GM19468 (cell line): ENCODE results near the gene OR7G2.

Experiments used
- ATAC-seq: cut with Tn5 transposase; IDR thresholded peaks from one replicate; pipeline ENCODE4 v1.9.1; 2021; ENCODE audit warnings: mild to moderate bottlenecking, moderate library complexity, moderate number of reproducible peaks; ENCODE audit not compliant: unreplicated experiment; ENCODE audit errors: extremely low read depth

The OR7G2 gene

GRCh38 chr19:9107375-9107774, at the start of gene OR7G2:
TSS of gene OR7G2 (minus strand) at chr19:9107475. CDS start at chr19:9103243, 4,232 bp downstream.
- ATAC-seq, result no peak

DNA sequence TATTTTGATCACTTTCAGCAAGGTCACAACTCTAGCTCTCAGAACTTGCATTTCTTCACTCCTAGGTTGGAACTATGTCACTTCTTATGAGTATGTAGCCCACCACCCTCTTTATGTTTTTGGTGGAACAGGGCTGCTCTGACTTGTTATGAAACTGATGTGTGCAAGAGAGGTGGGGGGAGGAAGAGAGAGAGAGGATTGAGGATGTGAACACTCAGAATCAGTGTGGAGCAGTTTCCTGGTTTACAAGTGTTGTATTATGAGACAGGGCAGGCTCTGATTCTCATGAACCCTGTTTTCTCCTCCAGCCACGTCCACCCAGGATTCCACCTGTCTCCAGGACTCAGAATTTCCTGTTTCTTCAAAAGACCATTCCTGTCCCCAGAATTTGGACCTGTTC, 49.0 kb upstream of the OR7G2 start:
- ATAC-seq, result no peak

DNA sequence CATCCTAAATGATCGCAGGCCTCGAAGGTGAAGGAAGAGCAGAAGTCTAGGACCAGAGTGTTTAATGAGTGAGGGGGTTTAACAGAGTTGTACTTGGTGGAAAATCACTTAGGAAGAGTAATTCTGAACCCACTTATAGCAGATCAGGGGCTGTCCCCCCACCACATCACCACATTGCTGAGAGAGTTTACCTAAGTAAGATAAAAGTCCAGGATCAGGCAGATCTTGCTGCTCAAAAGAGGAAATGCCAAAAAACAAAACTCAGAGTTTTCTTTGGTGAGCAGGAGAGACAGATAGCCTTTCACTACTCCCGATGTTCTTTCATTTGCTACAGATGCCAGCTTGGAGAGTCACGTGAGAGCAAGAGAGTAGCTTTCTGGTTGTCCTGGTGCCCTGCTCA, 48.3 kb upstream of the OR7G2 start:
- ATAC-seq, result no peak

DNA sequence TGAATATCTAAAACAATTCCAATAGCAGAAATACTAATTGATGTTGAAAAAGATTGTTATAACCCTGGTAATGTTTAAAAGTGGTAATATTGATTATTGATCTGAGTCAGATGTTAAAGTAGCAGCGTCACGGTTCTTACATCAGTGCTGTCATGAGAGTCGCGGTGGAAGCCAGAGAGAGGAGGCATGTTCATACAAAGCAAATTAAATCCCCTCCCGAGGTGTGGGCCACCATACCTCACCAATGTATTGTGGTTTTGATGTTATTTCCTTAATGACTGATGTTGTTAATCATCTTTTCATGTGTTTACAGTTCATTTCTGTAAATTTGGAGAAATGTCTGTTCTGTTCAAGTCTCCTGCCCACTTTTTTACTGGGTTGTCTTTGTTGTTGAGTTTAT, 44.1 kb upstream of the OR7G2 start:
- ATAC-seq, result no peak

GRCh38 chr19:9150650-9151049, 43.4 kb upstream of the OR7G2 start:
- no peak for ATAC-seq

DNA sequence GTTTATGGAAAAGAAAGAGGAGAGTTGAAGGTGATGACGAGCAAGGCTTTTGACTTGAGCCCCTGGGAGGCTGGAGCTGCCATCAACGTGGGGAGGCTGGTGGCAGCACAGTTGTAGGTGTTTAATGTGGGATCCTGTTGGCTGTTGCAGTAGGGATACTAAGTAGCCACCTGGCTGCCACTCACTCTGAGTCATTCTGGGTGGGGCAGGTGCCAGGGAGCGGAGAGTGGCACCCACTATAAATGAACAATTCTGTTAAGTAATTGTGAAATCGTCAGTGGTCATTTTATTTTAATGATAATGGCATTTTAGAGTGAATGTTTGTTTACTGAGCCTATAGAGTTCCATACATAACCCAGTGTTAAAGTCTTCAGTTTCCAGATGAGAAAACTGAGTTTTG, 42.7 kb upstream of the OR7G2 start:
- ATAC-seq, result no peak

- no peak for ATAC-seq
These were observed 41.4 kb upstream of the OR7G2 start for GRCh38 chr19:9148697-9149096.

GRCh38 chr19:9146882-9147281, 39.6 kb upstream of the OR7G2 start:
- ATAC-seq, result no peak

DNA sequence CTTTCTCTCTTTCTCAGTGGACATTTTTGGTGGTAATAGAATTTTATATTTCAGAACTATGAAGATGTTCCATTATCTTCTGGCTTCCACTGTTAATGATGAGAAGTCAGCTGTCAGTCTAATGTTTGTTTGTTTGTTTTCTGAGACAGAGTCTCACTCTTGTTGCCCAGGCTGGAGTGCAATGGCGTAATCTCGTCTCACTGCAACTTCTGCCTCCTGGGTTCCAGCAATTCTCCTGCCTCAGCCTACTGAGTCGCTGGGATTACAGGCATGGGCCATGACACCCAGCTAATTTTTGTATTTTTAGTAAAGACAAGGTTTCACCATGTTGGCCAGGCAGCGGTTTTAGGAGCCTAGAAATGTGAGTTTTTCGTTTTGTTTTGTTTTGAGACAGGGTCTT, 37.6 kb upstream of the OR7G2 start:
- no peak for ATAC-seq

DNA sequence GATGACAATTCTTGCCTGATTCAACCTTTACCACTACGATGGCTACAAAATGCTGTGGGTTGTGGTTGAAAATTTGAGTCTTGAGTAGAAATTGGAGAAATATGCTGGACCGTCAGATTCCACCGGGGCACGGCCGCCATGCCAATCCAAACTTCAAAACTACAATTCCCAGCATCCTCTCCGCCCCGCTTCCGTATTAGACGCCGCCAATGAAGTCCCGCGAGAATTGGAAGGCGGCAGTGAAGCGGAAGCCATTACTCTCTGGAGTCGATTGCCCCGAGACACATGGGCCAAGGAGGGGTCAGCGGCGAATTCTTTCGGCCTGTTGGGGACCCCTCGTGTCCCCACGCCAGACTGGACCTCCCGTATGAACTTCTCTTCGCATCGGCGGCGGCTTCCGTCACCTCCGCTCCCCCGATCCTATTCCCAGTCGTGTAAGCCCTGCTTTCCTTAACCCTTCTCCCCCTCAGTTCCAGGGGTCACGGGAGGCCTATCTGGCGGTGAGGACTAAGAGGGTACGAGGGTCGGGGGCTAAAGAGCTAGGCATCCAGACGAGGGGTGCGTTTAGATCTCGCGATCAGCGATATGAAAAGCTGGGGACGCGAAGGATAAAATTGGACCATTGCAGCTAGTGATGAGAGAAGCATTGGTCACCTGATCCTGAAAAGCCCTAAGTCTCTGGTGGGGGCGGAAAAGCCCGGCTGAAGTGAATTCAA, 33.0 kb upstream of the OR7G2 start, which contains the start of gene ZNF317:
ZNF317 (plus strand) TSS at position 239 of the 716 bp plus-strand sequence. CDS start 15,620 bp downstream, outside the sequence.
- peak; percentile 74 for ATAC-seq

GRCh38 chr19:9139609-9140158, 32.4 kb upstream of the OR7G2 start:
- ATAC-seq, result no peak

GRCh38 chr19:9132422-9132821, 25.1 kb upstream of the OR7G2 start:
- no peak for ATAC-seq

DNA sequence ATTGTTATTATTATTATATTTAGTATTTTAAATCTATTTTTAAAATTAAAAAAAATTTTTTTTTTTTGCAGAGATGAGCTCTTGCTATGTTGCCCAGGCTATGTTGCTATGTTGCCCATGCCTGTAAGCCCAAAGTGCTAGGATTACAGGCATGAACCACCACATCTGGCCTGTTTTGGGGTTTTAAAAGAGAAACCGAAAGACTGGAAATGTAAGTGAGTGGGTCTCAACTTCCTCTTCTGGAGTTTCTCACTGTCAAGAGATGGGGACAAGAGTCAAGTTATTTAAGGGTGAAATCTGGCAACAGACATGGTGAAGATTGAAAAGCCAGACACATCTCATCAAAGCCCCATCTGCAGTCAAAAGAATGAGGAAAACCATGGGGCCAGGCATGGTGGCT, 23.7 kb upstream of the OR7G2 start:
- no peak for ATAC-seq

DNA sequence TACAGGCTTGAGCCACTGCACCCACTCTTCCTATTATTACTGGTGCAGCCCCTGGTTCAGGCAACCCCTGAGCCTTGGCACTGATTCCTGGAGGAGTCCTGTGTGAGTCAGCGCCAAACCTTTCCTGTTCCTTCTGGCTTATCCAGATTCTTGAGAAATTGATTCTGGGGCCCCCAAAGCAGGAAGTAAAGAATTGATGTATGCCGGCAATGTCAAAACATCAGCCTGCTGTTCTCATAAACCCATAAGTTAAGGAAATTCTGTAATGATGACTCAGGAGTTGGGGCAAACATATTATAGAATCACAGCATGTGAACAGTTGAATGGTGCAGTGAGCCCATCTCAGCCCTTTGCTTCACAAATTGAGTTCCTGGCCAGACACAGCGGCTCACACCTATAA, 20.9 kb upstream of the OR7G2 start:
- no peak for ATAC-seq

DNA sequence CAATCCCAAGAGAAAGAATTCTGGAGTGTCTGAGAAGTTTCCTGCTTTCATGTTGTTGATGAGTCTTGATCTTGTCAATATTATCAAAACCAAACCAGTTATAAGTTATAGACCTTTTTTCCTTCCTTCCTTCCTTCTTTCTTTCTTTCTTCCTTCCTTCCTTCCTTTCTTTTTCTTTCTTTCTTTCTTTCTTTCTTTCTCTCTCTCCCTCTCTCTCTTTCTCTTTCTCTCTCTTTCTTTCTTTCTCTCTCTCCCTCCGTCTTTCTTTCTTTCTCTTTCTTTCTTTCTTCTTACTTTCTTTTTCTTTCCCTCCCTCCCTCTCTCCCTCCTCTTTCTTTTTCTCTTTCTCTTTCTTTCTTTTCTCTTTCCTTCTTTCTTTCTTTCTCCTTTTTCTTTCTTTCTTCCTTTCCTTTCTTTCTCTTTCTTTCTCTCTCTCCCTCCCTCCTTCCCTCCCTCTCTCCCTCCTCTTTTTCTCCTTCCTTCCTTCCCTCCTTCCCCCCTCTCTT, 19.7 kb upstream of the OR7G2 start, which contains the start of gene OR7G3:
OR7G3 (minus strand) TSS at position 51 of the 506 bp plus-strand sequence; CDS start at position 51, 0 bp downstream.
- no peak for ATAC-seq

DNA sequence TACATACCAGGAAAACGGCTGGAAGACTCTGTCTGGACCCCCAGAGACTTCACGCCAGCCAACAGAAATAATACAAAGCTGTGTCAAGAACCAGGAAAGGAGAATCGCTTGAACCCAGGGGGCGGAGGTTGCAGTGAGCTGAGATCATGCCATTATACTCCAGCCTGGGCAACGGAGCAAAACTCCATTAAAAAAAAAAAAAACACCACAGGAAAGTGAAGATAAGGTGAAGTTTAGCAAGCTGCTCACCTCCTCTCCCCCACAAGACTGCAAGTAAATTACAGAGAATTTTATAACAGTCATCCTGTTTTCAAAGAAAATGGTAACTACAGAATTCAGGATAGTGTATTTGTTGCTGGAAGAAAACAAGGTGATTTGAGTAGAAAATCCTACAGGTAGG, 9.3 kb upstream of the OR7G2 start:
- ATAC-seq, result no peak

DNA sequence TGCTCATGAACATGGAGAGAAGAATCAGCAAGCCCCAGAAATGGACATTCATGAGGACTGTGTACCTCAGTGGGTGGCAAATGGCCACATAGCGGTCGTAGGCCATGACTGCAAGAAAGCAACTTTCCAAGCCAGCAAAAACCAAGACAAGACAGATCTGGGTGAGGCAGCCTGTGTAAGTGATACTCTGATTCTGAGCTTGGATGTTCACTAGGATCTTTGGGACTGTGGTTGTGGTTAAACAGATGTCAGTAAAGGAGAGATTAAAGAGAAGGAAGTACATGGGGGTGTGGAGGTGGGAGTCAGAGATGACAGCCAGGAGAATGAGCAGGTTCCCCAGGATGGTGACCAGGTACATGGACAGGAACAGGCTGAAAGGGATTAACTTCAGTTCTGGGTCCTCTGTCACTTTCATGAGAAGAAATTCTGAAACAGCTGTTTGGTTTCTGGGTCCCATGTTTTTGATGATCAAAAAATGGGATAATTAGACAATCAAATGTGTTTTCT, 8.1 kb upstream of the OR7G2 start, which contains the start of gene OR7G1:
OR7G1 (minus strand) TSS at position 457 of the 507 bp plus-strand sequence; CDS start at position 457, 0 bp downstream.
- ATAC-seq, result no peak

DNA sequence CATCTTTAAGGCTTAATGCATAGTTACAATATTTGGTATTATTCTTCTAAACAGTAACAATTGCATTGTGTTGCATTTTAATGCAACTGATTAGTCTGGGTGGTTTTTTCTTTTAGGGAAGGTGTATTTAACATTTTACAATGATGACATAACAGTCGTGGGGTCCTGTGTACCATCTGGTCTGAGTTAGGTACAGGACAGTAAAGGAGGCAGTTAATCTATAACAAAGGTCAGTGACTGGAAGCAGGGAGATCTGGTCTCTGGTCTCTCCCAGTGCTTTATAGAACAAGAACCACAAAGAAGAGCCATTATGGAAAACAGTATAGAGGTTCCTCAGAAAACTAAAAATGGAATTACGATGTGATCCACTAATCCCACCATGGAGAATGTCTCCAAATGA, 2.7 kb upstream of the OR7G2 start:
- ATAC-seq, result no peak

GRCh38 chr19:9086761-9087160, 20.5 kb downstream of the OR7G2 start, which contains the start of gene OR1M1:
TSS of gene OR1M1 (plus strand) at chr19:9087061. CDS start at chr19:9093245, 6,184 bp downstream.
- no peak for ATAC-seq

DNA sequence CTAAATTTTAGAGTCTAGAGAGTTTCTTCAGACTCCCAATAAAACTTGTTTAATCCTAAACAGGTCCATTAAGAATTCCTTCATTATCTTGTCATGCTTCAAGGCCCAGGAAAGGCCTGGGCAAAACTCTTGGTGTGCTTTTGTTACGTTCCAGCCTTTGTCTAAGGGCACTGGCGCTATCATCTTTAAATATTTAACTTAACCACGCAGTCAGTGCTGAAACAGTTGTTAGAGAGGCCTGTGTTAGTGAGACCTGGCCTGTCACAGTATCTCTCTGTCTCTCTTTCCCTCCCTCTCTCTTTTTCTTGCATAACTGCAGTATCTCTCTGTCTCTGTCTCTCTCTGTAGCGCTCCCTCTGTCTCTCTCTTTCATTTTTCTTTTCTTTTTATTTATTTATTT, 28.6 kb downstream of the OR7G2 start:
- no peak for ATAC-seq

- no peak for ATAC-seq
These were observed 30.4 kb downstream of the OR7G2 start for GRCh38 chr19:9076901-9077300.
